ENCODE data around the gene ANKRD37. TPM values are rescaled to one million over a fixed set of nuclear protein-coding genes. Genes with fewer than 3 reads are reported as not detected.

Gene ANKRD37
- total and polyA plus RNA-seq, 2 of the 8 experiments (the other 6 are each of a cell fraction or from before 2014, with no cell fraction given), result 2.8 to 3.4 TPM

GRCh38 chr4:185369731-185370130 lies 26.9 kb upstream of the ANKRD37 start:
- Histone ChIP-seq H4K5ac (ENCODE audit: insufficient read length, low read depth, low read length) (no peak overlapping the region), H4K91ac (replicated peaks; ENCODE audit: insufficient read length, low read length) (no peak overlapping the region), H3K56ac (replicated peaks; ENCODE audit: insufficient read length, low read depth, low read length) (no peak overlapping the region), H2BK5ac (ENCODE audit: low read depth, low read length) (no peak overlapping the region), H3K4me1 (replicated peaks in 1 of 4; ENCODE audit: control insufficient read depth in 3 of 4, insufficient read depth in 4 of 4, low read length in 3 of 4) (0 out of 7 replicates have a peak, but pooled peaks cover 0 to 2% (median 0%) of the 10 kb centered on the region in 4 experiments), H3K9me3 (ENCODE audit: insufficient read depth in 2 of 2, low read depth in 1 of 2, low read length in 1 of 2) (no peaks in the 10 kb centered on the region), H3K9ac (replicated peaks in 1 of 4; ENCODE audit: extremely low read depth in 1 of 4, low read depth in 3 of 4, low read length in 3 of 4) (no peak overlapping the region), H3K27me3 (replicated peaks in 1 of 4; ENCODE audit: control insufficient read depth in 3 of 4, extremely low read depth in 1 of 4, insufficient read depth in 3 of 4, low read length in 3 of 4) (no peaks in the 10 kb centered on the region), H2BK15ac (ENCODE audit: low read length) (no peak overlapping the region), H3K79me2 (ENCODE audit: control insufficient read depth in 1 of 2, insufficient read depth in 2 of 2, low read length in 2 of 2) (no peaks in the 10 kb centered on the region), H3K4me3 (ENCODE audit: extremely low read depth in 1 of 4, insufficient read depth in 2 of 4, low read depth in 3 of 4, low read length in 4 of 4) (no peak overlapping the region), H3K18ac (ENCODE audit: extremely low read depth, low read length) (no peak overlapping the region), H3K36me3 (ENCODE audit: control insufficient read depth in 2 of 4, insufficient read depth in 4 of 4, low read length in 3 of 4) (peaks cover 0 to 6% (median 0%) of the 10 kb centered on the region in 4 experiments; a peak in 2 of 8 replicates), H3K23ac (ENCODE audit: insufficient read length) (no peak overlapping the region), H3K14ac (ENCODE audit: insufficient read length) (no peak overlapping the region), H2BK120ac (replicated peaks; ENCODE audit: low read depth, low read length) (no peak overlapping the region), H2AK5ac (ENCODE audit: low read depth, low read length) (no peak overlapping the region), H2BK20ac (ENCODE audit: low read length) (no peak overlapping the region), H3K4me2 (ENCODE audit: insufficient read depth in 1 of 2, low read depth in 2 of 2, low read length in 2 of 2) (no peak overlapping the region), H2BK12ac (ENCODE audit: low read depth, low read length) (no peak overlapping the region), H3K4ac (replicated peaks; ENCODE audit: insufficient read length, low read depth, low read length) (no peak overlapping the region), H4K8ac (ENCODE audit: extremely low read depth, insufficient read depth, low read length) (no peak overlapping the region), H2AFZ (ENCODE audit: low read length) (no peak overlapping the region), H3K79me1 (ENCODE audit: low read depth, low read length) (no peaks in the 10 kb centered on the region), H3K23me2 (ENCODE audit: low read depth, low read length) (no peaks in the 10 kb centered on the region), H4K20me1 (replicated peaks in 1 of 2; ENCODE audit: control insufficient read depth in 1 of 2, insufficient read depth in 2 of 2, low read length in 2 of 2) (no peaks in the 10 kb centered on the region), H3K27ac (ENCODE audit: low read depth, low read length) (no peak overlapping the region)
- ChIA-PET CTCF (ENCODE audit: partially characterized antibody) (interaction anchor here (0.7 kb wide), 1 partner anchor 363 kb away, joined by 3 read pairs; no protein-coding TSS in a partner anchor), POLR2A (ENCODE audit: partially characterized antibody) (interaction anchor here (0.8 kb wide), 1 partner anchor 18 kb away, joined by 3 read pairs; no protein-coding TSS in a partner anchor)
- WGBS, 2 experiments (ENCODE audit: extremely low coverage in 1 of 2, insufficient coverage in 1 of 2, insufficient read length in 1 of 2, insufficient replicate concordance in 2 of 2, low coverage in 1 of 2, low lambda C conversion rate in 2 of 2, missing lambda C conversion rate in 1 of 2), result 89% methylated on average over 3 of the region's 3 CpGs; no CpG with 5 or more reads in 1 of the 2 experiments
- no peak for DNase-seq (ENCODE audit: low read depth in 1 of 2, low spot score in 2 of 2)
- TF ChIP-seq HDAC6 (IDR thresholded peaks at IDR 0.05; ENCODE audit: low read depth, low read length) (no peak), MAFK (IDR thresholded peaks at IDR 0.05; ENCODE audit: low read depth, low read length) (no peak), RFX5 (IDR thresholded peaks at IDR 0.05; ENCODE audit: borderline replicate concordance, low read depth, low read length) (no peak), CBX5 (IDR thresholded peaks at IDR 0.05; ENCODE audit: low read depth, low read length) (no peak), CTCF (IDR thresholded peaks at IDR 0.05; ENCODE audit: control extremely low read depth in 1 of 3, insufficient read depth in 1 of 3, low read depth in 1 of 3, low read length in 3 of 3) (no peak), RXRA (IDR thresholded peaks at IDR 0.05; ENCODE audit: insufficient read depth, low read depth, low read length) (no peak), ZNF274 (IDR thresholded peaks at IDR 0.05; ENCODE audit: borderline replicate concordance, extremely low read depth, low read length) (no peak), GABPA (IDR thresholded peaks at IDR 0.05; ENCODE audit: borderline replicate concordance, insufficient read depth, low read length) (no peak)
- no peak for FAIRE-seq

All from H1 (cell line).